ENCODE results near the gene SMIM32. TPM values are rescaled to one million over a fixed set of nuclear protein-coding genes. Genes with fewer than 3 reads are reported as not detected.

SMIM32 gene
- total and polyA plus RNA-seq, 2 donors from 2014 or later = 5.1 to 63.6 TPM

- Histone ChIP-seq H3K27ac (ENCODE audit: low read depth in 2 of 2, low read length in 2 of 2) (no peak overlapping the region), H3K4me1 (ENCODE audit: control insufficient read depth in 2 of 3, insufficient read depth in 2 of 3, low read depth in 1 of 3, low read length in 3 of 3) (peaks cover 0 to 11% (median 6%) of the 10 kb centered on the region in 3 donors), H3K9ac (ENCODE audit: low read length in 3 of 3) (no peak overlapping the region), H3K36me3 (ENCODE audit: control insufficient read depth in 2 of 3, insufficient read depth in 3 of 3, low read length in 3 of 3) (no peaks in the 10 kb centered on the region), H3K4me3 (ENCODE audit: low read length in 3 of 3) (no peak overlapping the region), H3K9me3 (ENCODE audit: control insufficient read depth in 2 of 3, insufficient read depth in 1 of 3, low read length in 3 of 3) (no peaks in the 10 kb centered on the region), H3K27me3 (ENCODE audit: control insufficient read depth, insufficient read depth, low read length) (no peaks in the 10 kb centered on the region)
- FAIRE-seq (no peak), DNase-seq (no peak)
- intact Hi-C loops (cut with DNase I) = no loop called here
- no peak for TF ChIP-seq CTCF (IDR thresholded peaks at IDR 0.05; ENCODE audit: borderline replicate concordance, extremely low read depth, insufficient read depth)
Measured at GRCh38 chr5:136232316-136232715, 39.4 kb upstream of the SMIM32 start.

- intact Hi-C loops (cut with DNase I) = no loop called here
- H3K4me1 ChIP-seq (ENCODE audit: control insufficient read depth in 2 of 3, insufficient read depth in 2 of 3, low read depth in 1 of 3, low read length in 3 of 3) = peaks cover 0 to 14% (median 3%) of the 10 kb centered on the region in 3 donors
- H3K27me3 ChIP-seq (ENCODE audit: control insufficient read depth, insufficient read depth, low read length) = no peaks in the 10 kb centered on the region
- no peak overlapping the region for H3K4me3 ChIP-seq (ENCODE audit: low read length in 3 of 3)
- no peak for FAIRE-seq
- no peak overlapping the region for H3K9ac ChIP-seq (ENCODE audit: low read length in 3 of 3)
- H3K9me3 ChIP-seq (ENCODE audit: control insufficient read depth in 2 of 3, insufficient read depth in 1 of 3, low read length in 3 of 3) = no peaks in the 10 kb centered on the region
- DNase-seq = no peak
- H3K27ac ChIP-seq (ENCODE audit: low read depth in 2 of 2, low read length in 2 of 2) = no peak overlapping the region
- no peaks in the 10 kb centered on the region for H3K36me3 ChIP-seq (ENCODE audit: control insufficient read depth in 2 of 3, insufficient read depth in 3 of 3, low read length in 3 of 3)
- TF ChIP-seq CTCF (IDR thresholded peaks at IDR 0.05; ENCODE audit: borderline replicate concordance, extremely low read depth, insufficient read depth) = no peak
Measured at GRCh38 chr5:136230176-136230575, 37.2 kb upstream of the SMIM32 start.

- no peaks in the 10 kb centered on the region for H3K9me3 ChIP-seq (ENCODE audit: control insufficient read depth in 2 of 3, insufficient read depth in 1 of 3, low read length in 3 of 3)
- no peak for TF ChIP-seq CTCF (IDR thresholded peaks at IDR 0.05; ENCODE audit: borderline replicate concordance, extremely low read depth, insufficient read depth)
- H3K9ac ChIP-seq (ENCODE audit: low read length in 3 of 3) = no peak overlapping the region
- H3K27me3 ChIP-seq (ENCODE audit: control insufficient read depth, insufficient read depth, low read length) = no peaks in the 10 kb centered on the region
- no peak for FAIRE-seq
- peaks cover 0 to 14% (median 3%) of the 10 kb centered on the region in 3 donors for H3K4me1 ChIP-seq (ENCODE audit: control insufficient read depth in 2 of 3, insufficient read depth in 2 of 3, low read depth in 1 of 3, low read length in 3 of 3)
- H3K36me3 ChIP-seq (ENCODE audit: control insufficient read depth in 2 of 3, insufficient read depth in 3 of 3, low read length in 3 of 3) = no peaks in the 10 kb centered on the region
- peak overlapping the region in 1 of 3 donors; percentile 13 for H3K4me3 ChIP-seq (ENCODE audit: low read length in 3 of 3)
- peak overlapping the region; percentile 58 to 79 for H3K27ac ChIP-seq (ENCODE audit: low read depth in 2 of 2, low read length in 2 of 2)
- DNase-seq = peak in 2 of 5 donors; percentile 21 to 34
- intact Hi-C loops (cut with DNase I) = no loop called here
Measured at GRCh38 chr5:136228136-136228757, 35.3 kb upstream of the SMIM32 start.

All from kidney (tissue), 14 donors.